ENCODE data around the gene MVB12B.

DNA sequence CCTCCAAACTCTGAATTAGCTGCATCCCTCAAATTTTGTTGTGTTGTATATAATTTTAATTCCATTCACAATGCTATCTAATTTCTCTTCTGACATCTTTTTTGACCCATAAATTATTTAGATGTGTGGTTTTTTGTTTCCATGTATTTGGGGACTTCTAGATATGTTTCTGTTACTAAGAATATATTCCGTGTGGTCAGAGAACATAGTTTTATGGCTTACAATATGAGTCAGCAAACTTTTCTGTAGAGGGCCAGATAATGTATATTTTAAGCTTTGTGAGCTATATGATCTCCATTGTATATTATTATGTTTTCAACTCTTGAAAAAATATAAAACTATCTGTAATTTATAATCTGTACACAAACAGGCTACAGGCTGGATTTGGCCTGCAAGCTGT lies 33.4 kb downstream of the MVB12B start:
- TF ChIP-seq, protein P1, sequence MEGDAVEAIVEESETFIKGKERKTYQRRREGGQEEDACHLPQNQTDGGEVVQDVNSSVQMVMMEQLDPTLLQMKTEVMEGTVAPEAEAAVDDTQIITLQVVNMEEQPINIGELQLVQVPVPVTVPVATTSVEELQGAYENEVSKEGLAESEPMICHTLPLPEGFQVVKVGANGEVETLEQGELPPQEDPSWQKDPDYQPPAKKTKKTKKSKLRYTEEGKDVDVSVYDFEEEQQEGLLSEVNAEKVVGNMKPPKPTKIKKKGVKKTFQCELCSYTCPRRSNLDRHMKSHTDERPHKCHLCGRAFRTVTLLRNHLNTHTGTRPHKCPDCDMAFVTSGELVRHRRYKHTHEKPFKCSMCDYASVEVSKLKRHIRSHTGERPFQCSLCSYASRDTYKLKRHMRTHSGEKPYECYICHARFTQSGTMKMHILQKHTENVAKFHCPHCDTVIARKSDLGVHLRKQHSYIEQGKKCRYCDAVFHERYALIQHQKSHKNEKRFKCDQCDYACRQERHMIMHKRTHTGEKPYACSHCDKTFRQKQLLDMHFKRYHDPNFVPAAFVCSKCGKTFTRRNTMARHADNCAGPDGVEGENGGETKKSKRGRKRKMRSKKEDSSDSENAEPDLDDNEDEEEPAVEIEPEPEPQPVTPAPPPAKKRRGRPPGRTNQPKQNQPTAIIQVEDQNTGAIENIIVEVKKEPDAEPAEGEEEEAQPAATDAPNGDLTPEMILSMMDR (IDR thresholded peaks at IDR 0.05): no peak
- no peak for TF ChIP-seq POLR2A (IDR thresholded peaks at IDR 0.05)
